SK-N-SH (cell line): ENCODE measurements around the gene RGPD3. TPM values are rescaled to one million over a fixed set of nuclear protein-coding genes. Genes with fewer than 3 reads are reported as not detected.

Experiments used
- polyA plus RNA-seq, 3 experiments: library from polyadenylated mRNA; depleted of rRNA; stranded (reverse); fragments of >200 nt; gene quantifications; 2 replicates each; pipeline ENCODE4 v1.2.3, GENCODE V29; 2012

The RGPD3 gene
- polyA plus RNA-seq, 1 of the 3 experiments (the other 2 are of a cell fraction): 0.05 TPM

Other genes with a start within 250 kb of the RGPD3 start
- gene CD8B2, start 19.0 kb upstream of the RGPD3 start, polyA plus RNA-seq (2012; rRNA removed): not detected in 2 replicates